OCI-LY7 (cell line): ENCODE data around the gene ADAMTS9. TPM values are rescaled to one million over a fixed set of nuclear protein-coding genes. Genes with fewer than 3 reads are reported as not detected.

Source experiments
- BruUV-seq: library from RNA; stranded (reverse); fragments of 400-500 nt; replicated peaks from 2 replicates; lab custom pipeline; 2021; lab: Mats Ljungman, UMichigan
- CTCF ChIA-PET: fragments of 300-600 bp; sonication (Branson Sonifier 250); formaldehyde crosslinking; loops from one replicate; lab custom pipeline; 2022; ENCODE audit warnings: antibody characterized with exemption; ENCODE audit not compliant: unreplicated experiment; lab: Charles Lee
- POLR2A ChIA-PET: fragments of 300-600 bp; sonication (Branson Sonifier 250); formaldehyde crosslinking; loops from one replicate; lab custom pipeline; 2022; ENCODE audit warnings: antibody characterized with exemption; lab: Charles Lee
- DNase-seq: peaks from one replicate; pipeline ENCODE4 v3.0.0-alpha.2; 2015; ENCODE audit warnings: low spot score
- H2AFZ ChIP-seq: fragments of 200-600 bp; sonication (generic), shearing (Covaris generic); 2 replicates; pipeline ENCODE4 v1.6.1; 2014; ENCODE audit warnings: mild to moderate bottlenecking, antibody characterized with exemption, low read length, moderate library complexity
- H3K27ac ChIP-seq: fragments of 200-600 bp; sonication (generic); 2 replicates; pipeline ENCODE4 v1.5.1; 2014; ENCODE audit warnings: mixed run types, low read depth, mild to moderate bottlenecking, moderate library complexity, low read length, inconsistent platforms; ENCODE audit not compliant: poor library complexity, severe bottlenecking
- H3K36me3 ChIP-seq: fragments of 200-600 bp; sonication (generic); 2 replicates; pipeline ENCODE4 v1.6.1; 2014; ENCODE audit warnings: mild to moderate bottlenecking, antibody characterized with exemption, low read length, moderate library complexity, mixed read lengths; ENCODE audit not compliant: insufficient read depth
- H3K4me1 ChIP-seq: fragments of 200-600 bp; sonication (generic); 2 replicates; pipeline ENCODE4 v1.5.1; 2014; ENCODE audit warnings: mild to moderate bottlenecking, low read length; ENCODE audit not compliant: insufficient read depth, poor library complexity, severe bottlenecking
- H3K4me2 ChIP-seq: fragments of 200-600 bp; sonication (generic); 2 replicates; pipeline ENCODE4 v1.6.1; 2014; ENCODE audit warnings: mild to moderate bottlenecking, low read length
- H3K4me3 ChIP-seq: fragments of 200-600 bp; sonication (generic); 2 replicates; pipeline ENCODE4 v1.5.1; 2014; ENCODE audit warnings: mild to moderate bottlenecking, low read depth, low read length; ENCODE audit not compliant: poor library complexity, severe bottlenecking
- H3K79me2 ChIP-seq: fragments of 200-600 bp; sonication (generic); 2 replicates; pipeline ENCODE4 v1.6.1; 2016; ENCODE audit warnings: low read depth, mild to moderate bottlenecking, low read length, moderate library complexity, mixed read lengths; ENCODE audit not compliant: insufficient read depth
- H3K9me2 ChIP-seq: fragments of 200-600 bp; sonication (generic); 2 replicates; pipeline ENCODE4 v1.6.1; 2016; ENCODE audit warnings: mild to moderate bottlenecking, low read length, mixed read lengths; ENCODE audit not compliant: insufficient read depth
- H3K9me3 ChIP-seq: fragments of 200-600 bp; sonication (generic); 2 replicates; pipeline ENCODE4 v1.6.1; 2014; ENCODE audit warnings: mild to moderate bottlenecking, mixed run types, low read length, mixed read lengths
- H4K20me1 ChIP-seq: fragments of 200-600 bp; sonication (generic); 2 replicates; pipeline ENCODE4 v1.6.1; 2014; ENCODE audit warnings: mild to moderate bottlenecking, antibody characterized with exemption, low read length, moderate library complexity, mixed read lengths; ENCODE audit not compliant: insufficient read depth
- EZH2phosphoT487 ChIP-seq: fragments of 200-600 bp; sonication (generic); IDR thresholded peaks from 2 replicates; pipeline ENCODE4 v1.6.1; 2018; ENCODE audit warnings: low read depth, borderline replicate concordance, mild to moderate bottlenecking, mixed run types, antibody characterized with exemption, low read length, moderate library complexity, mixed read lengths
- intact Hi-C: fragments of 100-400 bp; cut with micrococcal nuclease; formaldehyde crosslinking; loops from one replicate; pipeline ENCODE4 v1.10.0; 2022; ENCODE audit not compliant: unreplicated experiment
- total RNA-seq, 2 experiments: library from RNA; depleted of rRNA in 1 of 2; stranded (reverse); fragments of >200 nt in 1 of 2; shearing (Covaris generic) in 1 of 2; gene quantifications; 2 replicates each; pipeline ENCODE4 v1.2.3, GENCODE V29; 2014 to 2022
- TF ChIP-seq, protein P1 (sequence below): fragments of 200-600 bp; sonication (generic); conservative IDR thresholded peaks from 2 replicates; pipeline ENCODE4 v1.5.1; 2014; ENCODE audit warnings: mild to moderate bottlenecking, antibody characterized with exemption, low read length, moderate library complexity, mixed read lengths

Gene ADAMTS9
- total RNA-seq, 2 experiments from 2014 or later: not detected

DNA sequence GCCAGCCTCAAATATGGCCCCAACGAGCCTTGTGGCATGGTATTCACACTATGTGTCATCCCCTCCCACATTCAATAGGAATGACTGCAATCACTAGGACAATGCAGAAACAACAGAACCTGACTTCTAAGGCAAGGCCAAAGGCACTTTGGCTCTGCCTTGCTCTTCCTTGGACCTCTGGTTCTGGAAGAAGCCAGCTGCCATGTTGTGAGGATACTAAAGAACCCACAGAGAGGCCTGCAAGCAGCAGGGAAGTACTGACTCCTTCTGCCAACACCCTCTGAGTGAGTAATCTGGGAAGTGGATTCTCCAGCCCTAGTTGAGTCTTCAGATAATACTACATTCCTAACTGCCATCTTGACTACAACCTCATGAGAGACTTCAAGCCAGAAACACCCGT lies 64.7 kb downstream of the ADAMTS9 start:
- Histone ChIP-seq H2AFZ (no peak overlapping the region), H3K79me2 (no peaks in the 10 kb centered on the region), H3K9me2 (no peaks in the 10 kb centered on the region), H3K36me3 (no peaks in the 10 kb centered on the region), H3K4me1 (no peaks in the 10 kb centered on the region), H3K4me3 (no peak overlapping the region), H3K4me2 (no peak overlapping the region), H4K20me1 (no peaks in the 10 kb centered on the region), H3K9me3 (no peaks in the 10 kb centered on the region), H3K27ac (no peak overlapping the region)
- POLR2A ChIA-PET: no interaction called here
- DNase-seq: no peak
- TF ChIP-seq EZH2phosphoT487: no peak
- TF ChIP-seq, protein P1, sequence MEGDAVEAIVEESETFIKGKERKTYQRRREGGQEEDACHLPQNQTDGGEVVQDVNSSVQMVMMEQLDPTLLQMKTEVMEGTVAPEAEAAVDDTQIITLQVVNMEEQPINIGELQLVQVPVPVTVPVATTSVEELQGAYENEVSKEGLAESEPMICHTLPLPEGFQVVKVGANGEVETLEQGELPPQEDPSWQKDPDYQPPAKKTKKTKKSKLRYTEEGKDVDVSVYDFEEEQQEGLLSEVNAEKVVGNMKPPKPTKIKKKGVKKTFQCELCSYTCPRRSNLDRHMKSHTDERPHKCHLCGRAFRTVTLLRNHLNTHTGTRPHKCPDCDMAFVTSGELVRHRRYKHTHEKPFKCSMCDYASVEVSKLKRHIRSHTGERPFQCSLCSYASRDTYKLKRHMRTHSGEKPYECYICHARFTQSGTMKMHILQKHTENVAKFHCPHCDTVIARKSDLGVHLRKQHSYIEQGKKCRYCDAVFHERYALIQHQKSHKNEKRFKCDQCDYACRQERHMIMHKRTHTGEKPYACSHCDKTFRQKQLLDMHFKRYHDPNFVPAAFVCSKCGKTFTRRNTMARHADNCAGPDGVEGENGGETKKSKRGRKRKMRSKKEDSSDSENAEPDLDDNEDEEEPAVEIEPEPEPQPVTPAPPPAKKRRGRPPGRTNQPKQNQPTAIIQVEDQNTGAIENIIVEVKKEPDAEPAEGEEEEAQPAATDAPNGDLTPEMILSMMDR: no peak
- BruUV-seq: no TSS peak
- intact Hi-C loops: no loop called here
- CTCF ChIA-PET: no interaction called here

DNA sequence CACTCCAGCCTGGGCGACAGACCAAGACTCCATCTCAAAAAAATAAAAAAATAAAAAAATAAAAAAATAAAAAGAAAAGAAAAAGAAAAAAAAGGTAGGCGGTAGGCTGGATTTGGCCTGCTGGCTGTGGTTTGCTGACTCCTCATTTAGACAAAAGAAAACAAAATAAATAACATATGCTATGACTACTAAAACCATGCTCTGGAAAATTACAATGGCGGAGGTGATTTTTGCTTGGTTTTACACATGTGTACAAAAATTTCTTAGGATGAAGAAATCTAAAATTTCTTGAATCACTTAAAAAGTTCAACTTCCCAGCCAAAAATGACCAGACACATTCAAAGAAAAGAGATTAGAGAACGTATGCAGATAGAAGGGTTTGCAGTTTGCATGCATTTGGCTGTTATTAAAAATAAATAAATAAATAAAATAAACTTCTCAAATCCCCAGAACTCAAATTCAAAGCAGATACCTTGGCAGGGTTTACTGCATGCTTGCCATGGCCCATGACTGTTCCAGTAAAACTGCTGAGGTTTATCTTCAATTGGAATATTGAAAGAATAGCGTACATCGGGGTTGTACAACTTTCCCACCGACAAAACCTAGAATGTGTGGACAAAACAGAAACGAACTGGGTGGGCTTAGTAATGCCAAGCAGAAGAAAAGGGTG lies 65.9 kb downstream of the ADAMTS9 start:
- intact Hi-C loops: no loop called here
- no peaks in the 10 kb centered on the region for H3K79me2 ChIP-seq
- no peaks in the 10 kb centered on the region for H3K9me3 ChIP-seq
- H3K4me1 ChIP-seq: no peaks in the 10 kb centered on the region
- H3K27ac ChIP-seq: no peak overlapping the region
- no peaks in the 10 kb centered on the region for H3K9me2 ChIP-seq
- TF ChIP-seq EZH2phosphoT487: no peak
- TF ChIP-seq, protein P1: no peak
- CTCF ChIA-PET: no interaction called here
- no peak overlapping the region for H3K4me2 ChIP-seq
- no peak overlapping the region for H2AFZ ChIP-seq
- no TSS peak for BruUV-seq
- no peaks in the 10 kb centered on the region for H3K36me3 ChIP-seq
- H4K20me1 ChIP-seq: no peaks in the 10 kb centered on the region
- H3K4me3 ChIP-seq: no peak overlapping the region
- POLR2A ChIA-PET: no interaction called here
- DNase-seq: no peak

DNA sequence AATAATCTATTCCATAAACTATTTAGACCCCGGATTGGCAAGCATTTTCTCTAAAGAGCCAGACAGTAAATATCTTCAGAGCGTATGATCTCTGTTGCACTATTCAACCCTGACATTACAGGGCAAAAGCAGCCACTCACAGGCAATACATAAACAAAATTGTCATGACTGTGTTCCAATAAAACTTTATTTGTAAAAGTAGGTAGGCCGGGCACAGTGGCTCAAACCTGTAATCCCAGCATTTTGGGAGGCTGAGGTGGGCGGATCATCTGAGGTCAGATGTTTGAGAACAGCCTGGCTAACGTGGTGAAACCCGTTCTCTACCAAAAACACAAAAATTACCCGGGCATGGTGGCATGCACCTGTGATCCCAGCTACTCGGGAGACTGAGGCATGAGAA lies 66.5 kb downstream of the ADAMTS9 start:
- Histone ChIP-seq H2AFZ (no peak overlapping the region), H3K27ac (no peak overlapping the region), H4K20me1 (no peaks in the 10 kb centered on the region), H3K36me3 (no peaks in the 10 kb centered on the region), H3K4me1 (no peaks in the 10 kb centered on the region), H3K79me2 (no peaks in the 10 kb centered on the region), H3K4me2 (no peak overlapping the region), H3K9me3 (no peaks in the 10 kb centered on the region), H3K4me3 (no peak overlapping the region), H3K9me2 (no peaks in the 10 kb centered on the region)
- intact Hi-C loops: no loop called here
- no peak for DNase-seq
- ChIA-PET POLR2A (no interaction called here), CTCF (no interaction called here)
- no TSS peak for BruUV-seq
- TF ChIP-seq, protein P1: no peak
- TF ChIP-seq EZH2phosphoT487: no peak
